ENCODE results near the gene SUFU.

- TF ChIP-seq EZH2phosphoT487 (IDR thresholded peaks at IDR 0.05) = no peak
- no peak for TF ChIP-seq EZH2 (IDR thresholded peaks at IDR 0.05)
- TF ChIP-seq CTCF (IDR thresholded peaks at IDR 0.05) = no peak
Measured at GRCh38 chr10:102613785-102614184, 110.0 kb downstream of the SUFU start.
